Retinal pigment epithelial cell (primary cell): ENCODE results near the gene NLGN4X.
A peak's percentile ranks its signal among the peaks of the same experiment; 100 is the strongest.

Source experiments
- DNase-seq: peaks from one replicate; pipeline ENCODE4 v3.0.0-alpha.2; 2010; ENCODE audit warnings: low read depth
- H3K4me3 ChIP-seq: 2 replicates; pipeline ENCODE4 v1.5.1; 2011; ENCODE audit warnings: mild to moderate bottlenecking, low read length, control low read depth, moderate library complexity
- TF ChIP-seq, protein P1 (sequence below): conservative IDR thresholded peaks from 2 replicates; pipeline ENCODE4 v1.5.1; 2011; ENCODE audit warnings: low read depth, low read length, control low read depth, inconsistent platforms

The NLGN4X gene

DNA sequence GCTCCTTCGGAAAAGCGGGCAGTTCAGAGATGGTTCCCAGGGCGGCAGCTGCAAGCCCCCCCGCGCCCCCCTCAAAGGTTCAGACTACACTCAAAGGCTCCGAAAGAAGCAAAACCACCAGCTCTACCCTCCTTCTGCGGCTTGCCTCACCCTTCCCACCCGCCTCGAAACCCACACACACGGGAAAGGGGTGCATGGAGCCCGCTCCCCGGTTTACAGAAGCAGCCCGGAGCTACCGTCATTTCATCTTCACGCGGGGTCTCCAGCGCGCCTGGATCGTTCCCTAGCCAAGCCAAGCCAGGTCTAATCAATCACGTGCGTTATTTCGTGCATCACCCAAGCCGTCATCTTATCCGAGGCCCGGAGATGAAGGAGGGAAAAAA is 1.2 kb downstream of the NLGN4X start:
- no peak for DNase-seq
- TF ChIP-seq, protein P1, sequence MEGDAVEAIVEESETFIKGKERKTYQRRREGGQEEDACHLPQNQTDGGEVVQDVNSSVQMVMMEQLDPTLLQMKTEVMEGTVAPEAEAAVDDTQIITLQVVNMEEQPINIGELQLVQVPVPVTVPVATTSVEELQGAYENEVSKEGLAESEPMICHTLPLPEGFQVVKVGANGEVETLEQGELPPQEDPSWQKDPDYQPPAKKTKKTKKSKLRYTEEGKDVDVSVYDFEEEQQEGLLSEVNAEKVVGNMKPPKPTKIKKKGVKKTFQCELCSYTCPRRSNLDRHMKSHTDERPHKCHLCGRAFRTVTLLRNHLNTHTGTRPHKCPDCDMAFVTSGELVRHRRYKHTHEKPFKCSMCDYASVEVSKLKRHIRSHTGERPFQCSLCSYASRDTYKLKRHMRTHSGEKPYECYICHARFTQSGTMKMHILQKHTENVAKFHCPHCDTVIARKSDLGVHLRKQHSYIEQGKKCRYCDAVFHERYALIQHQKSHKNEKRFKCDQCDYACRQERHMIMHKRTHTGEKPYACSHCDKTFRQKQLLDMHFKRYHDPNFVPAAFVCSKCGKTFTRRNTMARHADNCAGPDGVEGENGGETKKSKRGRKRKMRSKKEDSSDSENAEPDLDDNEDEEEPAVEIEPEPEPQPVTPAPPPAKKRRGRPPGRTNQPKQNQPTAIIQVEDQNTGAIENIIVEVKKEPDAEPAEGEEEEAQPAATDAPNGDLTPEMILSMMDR: no peak
- no peak overlapping the region for H3K4me3 ChIP-seq

DNA sequence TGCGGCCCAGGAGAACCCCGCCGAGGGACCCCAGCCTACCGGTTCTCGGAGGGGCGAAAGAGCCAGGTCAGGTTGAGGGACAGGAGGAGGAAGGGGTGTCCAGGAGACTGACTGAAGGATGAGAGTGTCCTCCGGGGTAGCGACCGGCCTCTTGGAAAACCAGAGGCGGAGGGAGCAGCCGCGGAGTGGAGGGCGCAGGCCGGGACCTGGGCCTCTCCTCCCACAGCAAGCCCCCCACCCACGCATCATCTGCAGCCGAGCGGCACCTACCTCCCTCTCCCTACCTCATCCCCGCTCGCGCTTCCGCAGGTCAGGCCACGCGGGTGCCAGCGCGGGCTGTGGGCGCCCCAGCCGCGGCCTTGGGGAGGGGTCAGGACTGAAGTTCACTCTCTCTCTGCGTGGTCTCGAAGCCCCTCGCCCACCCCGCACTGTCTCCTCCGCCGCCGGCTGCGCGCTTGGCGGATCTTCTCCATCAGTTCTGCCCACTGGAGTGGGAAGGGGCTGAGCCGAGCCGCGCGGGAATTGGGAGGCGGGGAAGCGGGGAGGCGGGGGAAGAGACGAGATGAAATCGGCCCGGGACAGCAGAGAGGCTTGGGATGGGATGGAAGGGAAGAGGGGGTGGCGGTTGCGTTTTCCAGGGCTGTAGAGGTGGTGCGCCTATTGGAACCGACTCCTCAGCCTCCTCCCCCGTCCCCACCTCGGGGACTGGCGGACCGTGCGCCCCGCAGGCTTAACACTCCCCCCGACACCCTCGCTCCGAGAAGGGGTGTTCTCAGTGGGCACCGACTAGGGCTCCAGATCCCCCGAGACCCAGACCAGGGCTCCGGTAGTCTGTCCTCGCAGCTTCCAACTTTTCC is 1.8 kb downstream of the NLGN4X start:
- TF ChIP-seq, protein P1: no peak
- DNase-seq: no peak
- H3K4me3 ChIP-seq: peak overlapping the region; percentile 50

DNA sequence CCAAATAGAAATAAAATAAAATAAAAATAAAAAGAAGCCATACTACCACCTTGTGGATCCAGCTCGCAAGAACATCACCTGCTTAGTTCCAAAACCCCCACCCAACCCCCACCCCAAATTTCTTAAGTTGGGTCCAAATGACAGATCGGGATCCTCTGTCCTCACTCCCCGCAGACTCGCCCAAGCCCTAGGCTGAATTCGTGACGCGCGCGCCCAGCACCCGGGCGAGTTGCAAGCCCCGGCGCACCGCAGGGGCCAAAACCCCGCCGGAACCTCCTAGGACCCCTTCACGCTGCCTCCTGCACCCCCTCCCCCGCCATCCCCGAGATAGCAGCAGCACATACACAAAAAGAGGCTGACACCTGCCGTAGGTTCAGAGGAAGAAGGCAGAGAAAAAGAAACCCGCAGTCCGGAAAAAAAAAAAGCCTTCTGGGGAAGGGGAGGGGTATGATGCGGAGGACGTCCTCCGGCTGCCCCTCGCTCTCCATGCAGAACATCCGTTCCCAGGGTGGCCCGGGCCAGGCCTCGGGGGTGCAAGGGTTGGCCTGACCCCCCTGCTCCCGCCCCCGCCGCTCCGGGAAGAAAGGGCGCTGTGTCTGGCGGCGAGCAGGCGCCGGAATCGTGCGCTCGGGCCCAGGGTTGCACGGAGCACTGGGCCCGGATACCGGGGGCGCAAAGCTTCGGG is 2.6 kb downstream of the NLGN4X start:
- TF ChIP-seq, protein P1: peak; percentile 24

DNA sequence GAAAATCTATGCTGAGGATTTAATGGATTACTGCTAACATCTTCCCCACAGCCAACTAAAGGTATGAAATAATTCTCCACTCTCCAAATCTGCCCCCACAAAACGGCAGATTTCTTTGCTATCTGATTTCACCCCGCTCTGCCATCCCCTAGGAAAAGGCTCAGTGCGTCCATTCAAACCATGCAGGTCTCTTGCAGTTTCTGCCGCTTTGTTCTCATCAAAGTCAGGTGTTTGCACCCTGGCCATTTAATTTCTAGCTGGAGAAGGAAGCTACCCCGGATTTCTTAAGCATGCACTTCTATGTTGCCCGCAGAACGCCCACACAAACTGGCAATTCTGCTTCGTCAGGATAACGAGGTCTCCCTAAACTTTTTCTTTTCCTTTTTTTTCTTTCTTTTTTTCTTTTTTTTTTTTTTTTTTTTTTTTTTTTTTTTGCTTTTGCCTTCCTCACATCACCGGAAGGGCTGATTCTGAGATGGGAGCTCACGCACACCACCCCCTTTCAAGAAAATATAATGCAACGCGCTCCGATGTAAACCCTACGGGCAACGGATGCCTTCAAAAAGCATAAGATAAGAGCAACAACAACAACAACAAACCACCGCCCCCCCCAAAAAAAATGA is 3.3 kb downstream of the NLGN4X start:
- DNase-seq: no peak
- peak overlapping the region; percentile 50 for H3K4me3 ChIP-seq

More for the DNA sequence above, 2.6 kb downstream of the NLGN4X start:
- peak overlapping the region; percentile 50 for H3K4me3 ChIP-seq
- DNase-seq: no peak

DNA sequence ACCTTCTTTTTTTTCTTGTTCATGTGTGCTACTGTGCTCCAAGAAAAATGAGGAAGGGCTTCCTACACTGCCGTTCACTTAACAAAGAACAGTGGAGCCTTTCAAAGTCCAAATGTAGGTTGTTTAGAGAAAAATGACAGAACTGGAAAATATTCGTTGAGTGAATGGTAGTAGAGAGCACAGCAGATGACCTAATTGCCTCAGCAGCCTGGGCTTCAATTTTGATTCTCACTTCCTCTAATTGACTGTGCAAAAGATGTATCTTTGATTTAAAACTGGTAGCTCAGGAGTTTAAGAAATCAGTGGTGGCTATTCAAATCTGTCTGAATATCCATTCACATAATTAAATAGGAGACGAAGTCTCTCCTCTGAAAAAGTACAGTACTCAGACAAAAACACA is 5.2 kb downstream of the NLGN4X start:
- no peak overlapping the region for H3K4me3 ChIP-seq
- TF ChIP-seq, protein P1: no peak
- DNase-seq: no peak

More for the DNA sequence above, 3.3 kb downstream of the NLGN4X start:
- TF ChIP-seq, protein P1: no peak

DNA sequence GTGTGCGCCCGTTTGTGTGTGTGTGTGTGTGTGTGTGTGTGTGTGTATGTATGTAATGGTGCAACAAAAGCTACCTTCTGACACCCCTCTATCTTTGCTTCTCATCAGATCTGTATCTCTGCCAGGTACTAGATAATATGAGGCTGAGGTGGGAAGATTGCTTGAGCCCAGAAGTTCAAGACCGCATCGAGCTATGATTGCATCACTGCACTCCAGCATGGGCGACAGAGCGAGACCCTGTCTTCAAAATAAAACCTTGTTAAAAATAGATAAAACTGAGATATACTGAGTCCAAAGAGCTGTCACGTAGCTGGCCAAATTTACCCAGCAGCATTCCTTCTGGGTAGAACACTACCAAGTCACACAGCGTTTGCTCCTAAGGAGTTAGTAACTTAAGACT is 18.4 kb downstream of the NLGN4X start:
- TF ChIP-seq, protein P1: no peak
- no peak overlapping the region for H3K4me3 ChIP-seq
- no peak for DNase-seq
